T-helper 9 cell (primary cell): Measurements from ENCODE around the gene CCNY.
"Not testable (repeated sequence)": the region's sequence is repeated elsewhere in the genome, so short reads cannot be mapped to it uniquely, and the experiment has no call there.

Source experiments
- DNase-seq: peaks from one replicate; pipeline ENCODE4 v3.0.0-alpha.2; 2020

Gene CCNY

DNA sequence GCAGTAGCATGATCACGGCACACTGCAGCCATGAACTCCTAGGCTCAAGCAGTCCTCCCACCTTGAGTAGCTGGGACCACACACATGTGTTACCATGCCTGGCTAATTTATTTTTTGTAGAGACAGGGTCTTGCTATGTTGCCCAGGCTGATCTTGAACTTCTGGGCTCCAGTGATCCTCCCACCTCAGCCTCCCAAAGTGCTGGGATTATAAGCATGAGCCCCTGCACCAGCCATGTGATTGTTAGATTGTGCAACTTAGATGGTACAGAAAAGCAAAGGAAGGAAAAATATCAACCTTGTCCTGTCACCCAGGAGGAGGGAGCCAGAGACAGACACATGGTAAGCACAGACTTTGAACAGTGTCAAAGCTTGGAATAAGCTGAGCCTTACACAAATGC lies 73.5 kb downstream of the CCNY start:
- DNase-seq = no peak

DNA sequence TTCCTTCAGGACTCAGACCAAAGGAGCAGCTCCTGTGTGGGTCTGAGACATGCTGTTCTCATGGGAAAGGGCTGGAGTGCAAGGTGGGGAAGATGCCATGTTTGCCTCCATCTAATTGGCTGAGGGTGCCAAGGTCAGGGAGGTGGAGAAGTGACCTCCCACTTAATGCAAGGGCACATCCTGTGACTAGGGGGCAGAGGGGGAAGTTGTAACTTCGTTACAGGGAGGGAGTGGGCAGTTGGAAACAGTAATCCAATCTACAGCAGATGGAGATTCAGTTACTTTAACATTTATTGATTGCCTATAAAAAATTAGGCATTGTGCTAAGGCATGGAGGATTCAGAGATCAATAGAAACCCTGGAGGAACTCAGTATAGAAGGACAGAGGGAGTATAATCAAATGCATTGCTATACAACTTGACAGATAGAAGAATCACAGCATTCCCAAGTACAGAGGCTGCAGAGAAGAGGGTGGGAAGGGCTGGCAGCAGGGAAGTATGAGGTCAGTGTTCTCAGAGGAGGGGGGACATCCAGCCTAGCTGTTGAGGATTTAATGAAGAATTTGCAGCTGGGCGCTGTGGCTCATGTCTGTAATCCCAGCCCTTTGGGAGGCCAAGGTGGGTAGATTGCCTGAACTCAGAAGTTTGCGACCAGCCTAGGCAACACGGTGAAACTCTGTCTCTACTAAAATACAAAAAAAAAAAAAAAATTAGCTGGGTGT lies 75.9 kb downstream of the CCNY start:
- no peak for DNase-seq

GRCh38 chr10:35412900-35413491 lies 76.7 kb downstream of the CCNY start:
- DNase-seq = no peak

GRCh38 chr10:35413985-35414861 lies 77.9 kb downstream of the CCNY start:
- DNase-seq = no peak

DNA sequence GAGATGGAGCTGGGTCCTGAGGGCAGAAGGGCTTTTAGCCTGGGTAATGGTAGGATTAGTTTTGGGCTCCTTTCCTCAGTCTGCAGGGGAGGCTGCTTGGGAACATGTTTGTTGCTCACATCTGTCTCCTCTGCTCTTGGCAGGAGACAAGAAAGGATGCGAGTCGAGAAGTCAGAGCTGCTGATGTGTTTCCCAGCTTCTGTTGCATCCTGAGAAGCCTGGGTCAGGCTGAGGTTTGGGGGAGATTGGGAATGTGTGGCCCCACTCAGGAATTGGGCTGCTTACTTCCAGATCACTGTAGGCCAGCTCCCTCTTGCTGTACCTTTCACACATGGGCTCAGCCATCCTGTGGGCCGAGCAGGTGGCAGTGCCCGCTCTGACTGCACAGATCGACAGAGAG lies 79.2 kb downstream of the CCNY start:
- DNase-seq = no peak

GRCh38 chr10:35416619-35417312 lies 80.5 kb downstream of the CCNY start:
- no peak for DNase-seq

DNA sequence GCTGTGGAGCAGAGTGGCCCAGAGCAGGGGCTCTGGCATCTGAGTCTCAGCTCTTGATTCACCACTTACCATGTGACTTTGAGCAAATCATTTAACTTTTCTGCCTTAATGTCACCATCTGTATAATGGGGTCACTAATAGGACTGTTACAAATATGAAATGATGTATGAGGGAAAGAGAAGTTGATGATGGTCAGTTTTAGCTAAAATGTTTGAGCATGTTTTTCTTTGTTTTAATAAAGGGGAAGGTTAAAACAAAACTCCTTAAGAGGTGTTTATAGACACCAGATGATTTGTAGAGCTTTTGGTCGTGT lies 81.0 kb downstream of the CCNY start:
- no peak for DNase-seq

DNA sequence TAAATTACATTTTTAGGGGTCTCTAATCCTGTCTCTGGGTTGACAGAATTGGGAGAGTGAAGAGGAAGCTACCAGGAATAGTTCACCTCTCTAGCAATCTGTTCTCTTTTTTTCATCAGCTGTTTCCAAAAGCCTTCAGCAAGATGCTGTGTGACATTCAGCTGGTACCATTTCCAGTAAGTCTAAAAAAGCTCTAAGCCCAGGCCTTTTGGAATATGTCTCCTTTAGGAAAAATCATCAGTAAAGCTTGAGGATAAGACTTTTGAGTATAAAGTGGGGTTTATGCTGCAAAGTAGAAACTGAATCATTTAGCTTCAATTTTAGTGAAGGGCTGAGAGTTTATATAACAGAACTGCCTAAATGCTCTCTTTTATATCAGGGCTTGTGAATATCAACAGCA lies 81.5 kb downstream of the CCNY start:
- no peak for DNase-seq

- not testable (repeated sequence) for DNase-seq
Measured at GRCh38 chr10:35418580-35418979, 82.3 kb downstream of the CCNY start.

GRCh38 chr10:35420044-35420443 lies 83.7 kb downstream of the CCNY start:
- no peak for DNase-seq

DNA sequence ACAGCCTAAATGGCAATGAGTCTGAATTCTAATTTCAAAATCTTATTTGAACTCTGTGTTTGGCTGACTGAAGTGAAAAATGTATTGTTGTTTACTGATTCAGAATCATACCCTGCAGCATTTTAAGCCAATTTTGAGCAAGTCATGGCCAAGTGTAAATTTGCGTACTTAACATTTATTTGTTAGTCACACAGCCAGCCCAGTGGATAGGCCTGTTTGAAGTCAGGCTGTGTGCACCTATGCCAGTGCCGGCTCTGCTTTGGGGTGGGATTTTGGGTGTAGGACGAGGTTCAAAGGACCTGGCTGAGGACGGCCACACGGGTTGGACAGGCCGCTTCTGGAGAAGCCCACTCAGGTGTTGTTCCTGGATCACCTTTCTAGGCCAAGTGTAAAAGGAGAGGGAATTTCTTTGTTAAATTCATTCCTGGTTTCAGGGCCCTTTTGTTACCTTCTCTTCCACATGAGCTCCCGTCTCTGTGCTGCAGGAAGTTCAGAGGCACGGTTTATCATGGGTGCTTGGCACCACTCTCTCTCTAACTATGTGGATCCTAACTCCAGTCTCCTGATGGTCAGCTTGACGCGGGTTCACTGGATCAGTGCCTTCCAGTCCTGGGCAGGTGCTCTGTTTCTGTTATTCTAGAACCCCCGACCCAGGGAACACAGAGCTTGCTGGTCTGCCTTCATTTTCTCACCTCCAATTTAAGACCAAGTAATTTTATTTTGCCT lies 84.7 kb downstream of the CCNY start:
- no peak for DNase-seq

- DNase-seq = no peak
Measured at GRCh38 chr10:35421553-35422178, 85.4 kb downstream of the CCNY start.

DNA sequence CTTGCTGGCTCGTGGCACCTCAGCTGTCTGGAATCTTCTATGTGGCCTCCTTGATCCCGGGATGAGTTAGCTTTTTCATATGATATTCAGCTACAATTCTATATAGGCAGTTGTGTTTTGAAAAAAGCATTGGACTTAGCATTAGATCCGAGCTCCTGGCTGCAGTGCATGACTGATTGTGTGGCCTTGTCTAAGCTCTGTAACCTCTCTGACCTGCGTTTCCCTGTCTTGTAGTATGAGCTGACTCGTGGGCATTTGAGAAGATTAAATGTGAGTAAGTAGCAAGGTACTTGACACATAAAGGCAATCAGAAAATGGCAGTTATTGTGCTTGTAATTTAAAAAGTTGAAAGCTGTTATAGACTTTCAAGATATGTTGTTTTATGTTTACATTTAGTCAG lies 85.9 kb downstream of the CCNY start:
- no peak for DNase-seq

DNA sequence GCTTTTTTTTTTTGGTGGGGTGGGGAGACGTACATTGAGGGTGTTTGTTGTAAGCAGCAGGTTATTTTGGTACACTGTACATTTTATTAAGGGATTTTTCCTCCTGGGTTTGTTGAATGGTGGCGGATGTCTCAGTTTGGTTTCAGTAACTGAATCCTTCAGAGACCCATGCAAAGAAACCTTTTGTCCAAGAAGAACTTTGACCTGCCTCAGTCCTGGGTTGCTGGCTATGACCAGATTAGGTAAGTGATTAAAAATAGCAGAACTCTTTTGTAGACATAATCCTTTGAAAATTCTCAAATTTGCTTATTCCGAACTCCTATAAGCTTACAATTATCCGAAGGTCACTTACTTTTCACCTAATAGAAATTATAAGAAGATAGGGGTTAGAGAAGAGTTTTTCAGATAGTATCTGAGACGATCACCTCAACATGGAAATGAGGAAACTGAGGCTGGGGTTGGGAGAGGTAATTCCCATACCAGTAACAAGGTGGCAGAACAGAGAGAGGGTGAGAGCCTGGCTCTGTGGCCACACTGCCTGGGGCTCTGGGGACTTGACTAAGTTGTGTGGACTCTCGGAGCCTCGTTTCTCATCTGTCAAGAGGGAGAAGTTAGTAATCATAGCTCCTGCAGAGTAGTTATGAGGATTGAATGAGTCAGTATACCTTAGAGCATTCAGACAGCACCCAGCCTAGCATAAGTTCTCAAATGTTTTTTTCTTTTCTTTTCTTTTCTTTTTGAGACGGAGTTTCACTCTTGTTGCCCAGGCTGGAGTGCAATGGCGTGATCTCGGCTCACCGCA lies 87.4 kb downstream of the CCNY start:
- DNase-seq = no peak

DNA sequence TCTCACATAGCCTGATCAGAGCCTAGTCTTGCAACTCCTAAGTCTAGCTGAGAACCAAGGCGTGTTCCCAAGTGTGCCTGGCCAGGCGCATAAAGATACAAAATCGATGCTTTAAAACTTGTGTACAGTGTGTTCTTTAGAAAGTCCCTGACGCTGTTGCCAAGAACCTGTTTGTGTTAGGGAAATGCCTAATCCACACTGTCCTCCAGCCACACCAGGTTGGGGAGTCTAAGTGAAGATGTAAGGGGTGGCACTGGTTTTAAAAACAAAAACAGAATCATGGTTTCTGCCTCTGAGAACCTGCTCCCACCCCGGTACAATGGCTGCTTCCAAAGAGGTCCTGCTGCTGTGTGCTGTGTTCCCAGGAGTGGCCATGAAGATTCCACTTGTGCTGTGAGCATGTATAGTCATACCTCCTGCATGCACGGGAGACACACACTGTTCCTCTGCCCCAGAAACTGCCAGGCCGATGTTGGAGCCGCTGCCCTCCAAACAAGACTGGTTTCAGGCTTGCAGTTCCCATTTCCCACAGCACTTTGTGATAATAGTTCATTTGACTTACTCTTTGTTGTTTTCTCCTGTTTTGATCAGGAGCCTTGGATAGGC lies 88.5 kb downstream of the CCNY start:
- DNase-seq = no peak

DNA sequence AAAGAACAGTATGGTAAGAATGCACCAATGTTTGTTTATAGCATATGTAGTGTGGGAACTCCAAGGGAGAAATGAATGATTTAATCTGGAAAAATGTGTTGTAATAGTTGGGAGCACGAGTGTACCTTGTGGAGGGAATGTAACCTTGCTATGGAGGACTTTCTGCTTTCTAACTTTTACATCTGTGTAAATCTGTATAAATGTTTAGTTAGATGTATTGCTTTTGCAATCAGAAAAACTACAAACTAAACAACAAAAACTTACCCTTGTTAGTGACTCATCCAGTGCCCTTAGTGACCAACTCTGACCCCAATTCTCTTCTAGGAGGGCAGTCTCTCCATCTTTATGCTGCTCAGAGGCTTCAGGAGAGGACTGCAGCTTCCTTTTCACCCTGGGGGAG lies 89.3 kb downstream of the CCNY start:
- DNase-seq = no peak

- DNase-seq = no peak
Measured at GRCh38 chr10:35426657-35427056, 90.3 kb downstream of the CCNY start.

DNA sequence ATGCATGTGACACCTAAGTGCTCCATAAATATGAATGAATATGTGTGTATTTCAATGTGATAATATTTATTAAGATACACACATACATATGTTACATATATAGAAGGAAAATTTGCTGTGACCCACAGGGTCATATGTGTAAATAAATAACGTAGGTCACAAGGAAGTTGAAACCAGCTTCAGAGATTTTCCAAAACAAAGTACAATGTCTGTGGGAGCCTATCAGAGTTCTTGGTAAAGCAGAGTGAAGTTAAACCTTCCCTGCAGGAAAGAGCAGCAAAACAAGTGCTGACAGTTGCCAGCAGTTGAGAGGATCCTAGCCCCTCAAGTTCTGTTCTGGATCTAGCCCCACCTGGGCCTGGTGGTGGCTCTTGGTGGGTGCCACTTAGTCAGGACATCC lies 91.2 kb downstream of the CCNY start:
- DNase-seq = no peak

GRCh38 chr10:35428521-35428920 lies 92.2 kb downstream of the CCNY start:
- no peak for DNase-seq

DNA sequence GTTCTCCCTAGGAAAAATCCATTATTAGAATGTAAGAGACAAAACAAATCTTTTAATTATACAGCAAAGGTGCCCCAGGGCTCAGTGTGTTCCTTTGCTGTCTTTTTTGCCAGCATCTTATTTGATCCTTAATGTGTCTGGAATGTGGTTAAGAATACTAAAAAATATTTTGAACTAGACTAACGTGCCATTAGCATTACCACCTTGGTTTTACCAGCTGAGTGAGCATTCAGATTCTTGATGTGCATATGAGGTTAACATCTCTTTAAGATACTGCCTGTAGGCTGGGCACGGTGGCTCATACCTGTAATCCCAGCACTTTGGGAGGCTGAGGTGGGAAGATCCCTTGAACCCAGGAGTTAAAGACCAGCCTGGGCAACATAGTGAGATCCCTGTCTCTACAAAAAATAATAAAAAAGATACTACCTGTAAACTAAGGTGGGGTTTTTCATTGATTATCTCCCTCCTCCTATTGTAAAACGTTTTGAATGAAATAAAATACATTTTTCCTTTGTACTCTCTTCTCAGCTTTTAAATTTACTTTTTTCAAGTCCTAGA lies 96.6 kb downstream of the CCNY start:
- DNase-seq = no peak
